ENCODE results near the gene CCNA2. TPM values are rescaled to one million over a fixed set of nuclear protein-coding genes. Genes with fewer than 3 reads are reported as not detected.

Gene CCNA2
- total and polyA plus RNA-seq, 2 donors (not counting 3 experiments of a cell fraction or from before 2014, with no cell fraction given): 23.3 to 65.4 TPM

- DNase-seq (ENCODE audit: low read depth, low spot score): no peak
- POLR2A ChIA-PET: no interaction called here
- Histone ChIP-seq H3K36me3 (ENCODE audit: control insufficient read depth in 2 of 2, extremely low read depth in 1 of 2, insufficient read depth in 2 of 2, low read length in 2 of 2) (peaks cover 0 to 25% of the 10 kb centered on the region in 2 experiments), H3K9ac (replicated peaks; ENCODE audit: extremely low read depth, insufficient read depth, low read length) (peak overlapping the region; percentile 71), H3K9me1 (replicated peaks; ENCODE audit: control insufficient read depth, extremely low read depth, insufficient read depth, low read length) (no peaks in the 10 kb centered on the region), H3K27me3 (ENCODE audit: control insufficient read depth in 2 of 2, insufficient read depth in 2 of 2, low read length in 2 of 2) (no peaks in the 10 kb centered on the region), H3K79me2 (ENCODE audit: control insufficient read depth, insufficient read depth, low read length) (peaks cover 55% of the 10 kb centered on the region), H3K4me1 (ENCODE audit: control insufficient read depth, extremely low read depth, insufficient read depth, low read length) (peaks cover 27% of the 10 kb centered on the region), H2AFZ (ENCODE audit: low read depth, low read length) (peak overlapping the region; percentile 85), H3K4me2 (ENCODE audit: insufficient read depth, low read length) (peak overlapping the region; percentile 95), H3K27ac (ENCODE audit: insufficient read depth, low read depth, low read length) (no peak overlapping the region), H3K9me3 (replicated peaks; ENCODE audit: control insufficient read depth, insufficient read depth, low read length) (no peaks in the 10 kb centered on the region), H3K4me3 (replicated peaks in 1 of 3; ENCODE audit: insufficient read depth in 1 of 3, low read depth in 1 of 3, low read length in 3 of 3) (peak overlapping the region; percentile 86 to 96 (median 86)), H4K20me1 (replicated peaks; ENCODE audit: control insufficient read depth, extremely low read depth, insufficient read depth, low read length) (no peaks in the 10 kb centered on the region)
- FAIRE-seq: no peak
- no peak for TF ChIP-seq POLR2AphosphoS5 (IDR thresholded peaks at IDR 0.05; ENCODE audit: insufficient read depth, low read depth, low read length)
- no peak for TF ChIP-seq CTCF (IDR thresholded peaks at IDR 0.05; ENCODE audit: extremely low read depth in 1 of 2, insufficient read depth in 1 of 2, low read depth in 1 of 2, low read length in 2 of 2)
- TF ChIP-seq FOS (IDR thresholded peaks at IDR 0.05; ENCODE audit: borderline replicate concordance, insufficient read depth, low read length): no peak
- no peak for TF ChIP-seq POLR2A (IDR thresholded peaks at IDR 0.05; ENCODE audit: low read depth, low read length)
- TF ChIP-seq JUN (IDR thresholded peaks at IDR 0.05; ENCODE audit: borderline replicate concordance, insufficient read depth, insufficient read length, low read depth): no peak
- TF ChIP-seq EZH2 (IDR thresholded peaks at IDR 0.05; ENCODE audit: borderline replicate concordance, low read depth, low read length, severe bottlenecking): no peak
- no peak for TF ChIP-seq MYC (IDR thresholded peaks at IDR 0.05; ENCODE audit: low read depth, low read length)
- no peak for TF ChIP-seq MAX (IDR thresholded peaks at IDR 0.05; ENCODE audit: insufficient read depth, insufficient read length)
- no peak for TF ChIP-seq GATA2 (IDR thresholded peaks at IDR 0.05; ENCODE audit: insufficient read depth, insufficient read length, low read depth, low read length)
- intact Hi-C loops (cut with micrococcal nuclease): loop anchor here (5.0 kb wide), 1 partner anchor 755 kb away; no protein-coding TSS in a partner anchor
- CTCF ChIA-PET: interaction anchor here (0.6 to 1.3 kb wide), 7 partner anchors 11 to 756 kb away, joined by 3 to 5 read pairs (median 4); partner anchors contain the start of genes BBS7 and SMIM43
- no TSS peak for BruUV-seq (replicated peaks)
- dilution Hi-C loops (cut with MboI; ENCODE audit: extremely low pct_ligation_motif_present, low sequenced_read_pairs): no loop called here
Measured at GRCh38 chr4:121822047-121822446, 1.6 kb downstream of the CCNA2 start.

All from endothelial cell of umbilical vein (primary cell).